WTC11 (cell line): ENCODE measurements around the gene MAP4K4. TPM values are rescaled to one million over a fixed set of nuclear protein-coding genes. Genes with fewer than 3 reads are reported as not detected.

ENCODE experiments used
- ATAC-seq: fragments of 200-7000 bp; cut with Tn5 transposase; 2 replicates; pipeline ENCODE4 v1.10.0; 2021; ENCODE audit warnings: mild to moderate bottlenecking, moderate library complexity
- CTCF ChIA-PET: fragments of 300-600 bp; sonication (Branson Sonifier 250); formaldehyde crosslinking; loops from one replicate; lab custom pipeline; 2021; ENCODE audit warnings: antibody characterized with exemption; lab: Charles Lee
- POLR2A ChIA-PET: fragments of 350-600 bp; sonication (Branson Sonifier 250); formaldehyde crosslinking; loops from one replicate; lab custom pipeline; 2021; ENCODE audit warnings: antibody characterized with exemption; lab: Charles Lee
- DNase-seq: peaks from one replicate; pipeline ENCODE4 v3.0.0; 2021; ENCODE audit warnings: low spot score
- H3K27ac Mint-ChIP-seq: 2 replicates; pipeline ENCODE4 v1.8.0; 2021; ENCODE audit warnings: mixed read lengths
- H3K27me3 Mint-ChIP-seq: 2 replicates; pipeline ENCODE4 v1.8.0; 2021; ENCODE audit warnings: low read depth, mild to moderate bottlenecking, moderate library complexity, mixed read lengths
- H3K36me3 Mint-ChIP-seq: 2 replicates; pipeline ENCODE4 v1.8.0; 2021; ENCODE audit warnings: mixed read lengths
- H3K4me1 Mint-ChIP-seq: 2 replicates; pipeline ENCODE4 v1.8.0; 2022; ENCODE audit warnings: mixed read lengths
- H3K4me3 Mint-ChIP-seq: 2 replicates; pipeline ENCODE4 v1.8.0; 2021; ENCODE audit warnings: mild to moderate bottlenecking, moderate library complexity, mixed read lengths
- H3K9me3 Mint-ChIP-seq: 2 replicates; pipeline ENCODE4 v1.8.0; 2021; ENCODE audit warnings: mixed read lengths
- EMX1 ChIP-seq: fragments of 250-450 bp; sonication (Bioruptor Pico); IDR thresholded peaks from 2 replicates; pipeline ENCODE4 v1.8.0; 2021; ENCODE audit warnings: mild to moderate bottlenecking
- ESRRA ChIP-seq: sonication (generic); formaldehyde crosslinking; IDR thresholded peaks from 2 replicates; pipeline ENCODE4 v1.8.1; 2022; ENCODE audit warnings: mild to moderate bottlenecking, missing genetic modification reagents, borderline replicate concordance
- ETV6 ChIP-seq: sonication (generic); formaldehyde crosslinking; IDR thresholded peaks from 2 replicates; pipeline ENCODE4 v1.8.1; 2022; ENCODE audit warnings: mild to moderate bottlenecking, missing genetic modification reagents
- GTF2I ChIP-seq: fragments of 250-450 bp; sonication (Bioruptor Pico); conservative IDR thresholded peaks from 2 replicates; pipeline ENCODE4 v1.4.0; 2021; ENCODE audit warnings: mild to moderate bottlenecking
- HMGA2 ChIP-seq: fragments of 250-450 bp; sonication (Bioruptor Pico); IDR thresholded peaks from 2 replicates; pipeline ENCODE4 v1.4.0; 2021; ENCODE audit warnings: mild to moderate bottlenecking, moderate library complexity
- IRF2 ChIP-seq: sonication (generic); formaldehyde crosslinking; IDR thresholded peaks from 2 replicates; pipeline ENCODE4 v1.8.0; 2022; ENCODE audit warnings: low read depth, missing genetic modification reagents, borderline replicate concordance
- MXD4 ChIP-seq: fragments of 250-450 bp; sonication (Bioruptor Pico); IDR thresholded peaks from 2 replicates; pipeline ENCODE4 v1.8.0; 2021; ENCODE audit warnings: mild to moderate bottlenecking, moderate library complexity, borderline replicate concordance
- OVOL2 ChIP-seq: fragments of 250-450 bp; sonication (Bioruptor Pico); IDR thresholded peaks from 2 replicates; pipeline ENCODE4 v1.9.0; 2021; ENCODE audit warnings: mild to moderate bottlenecking, borderline replicate concordance
- TEAD1 ChIP-seq: sonication (generic); formaldehyde crosslinking; IDR thresholded peaks from 2 replicates; pipeline ENCODE4 v1.8.0; 2022; ENCODE audit warnings: mild to moderate bottlenecking, missing genetic modification reagents
- ZNF219 ChIP-seq: sonication (generic); formaldehyde crosslinking; IDR thresholded peaks from 2 replicates; pipeline ENCODE4 v1.8.0; 2023; ENCODE audit warnings: missing genetic modification reagents, mild to moderate bottlenecking, borderline replicate concordance
- total RNA-seq: library from RNA; stranded (reverse); gene quantifications from 3 replicates; pipeline ENCODE4 v1.2.3, GENCODE V29; 2021
- TF ChIP-seq, protein P1 (sequence below): sonication (generic); formaldehyde crosslinking; IDR thresholded peaks from 2 replicates; pipeline ENCODE4 v1.8.0; 2023; ENCODE audit warnings: missing genetic modification reagents
- TF ChIP-seq, protein P2 (sequence below): sonication (generic); formaldehyde crosslinking; IDR thresholded peaks from 2 replicates; pipeline ENCODE4 v1.8.1; 2023; ENCODE audit warnings: mild to moderate bottlenecking, missing genetic modification reagents, moderate library complexity
- TF ChIP-seq, protein P3 (sequence below): fragments of 250-450 bp; sonication (Bioruptor Pico); conservative IDR thresholded peaks from 2 replicates; pipeline ENCODE4 v1.9.0; 2021; ENCODE audit warnings: mild to moderate bottlenecking
- TF ChIP-seq, protein P4 (sequence below): sonication (generic); formaldehyde crosslinking; IDR thresholded peaks from 2 replicates; pipeline ENCODE4 v1.8.0; 2023; ENCODE audit warnings: mild to moderate bottlenecking, missing genetic modification reagents
- TF ChIP-seq, protein P5 (sequence below): sonication (generic); formaldehyde crosslinking; IDR thresholded peaks from 2 replicates; pipeline ENCODE4 v1.8.0; 2022; ENCODE audit warnings: mild to moderate bottlenecking, missing genetic modification reagents
- TF ChIP-seq, protein P6 (sequence below): sonication (generic); formaldehyde crosslinking; conservative IDR thresholded peaks from 2 replicates; pipeline ENCODE4 v1.8.1; 2022; ENCODE audit warnings: mild to moderate bottlenecking, missing genetic modification reagents
- TF ChIP-seq, protein P7 (sequence below): fragments of 250-450 bp; sonication (Bioruptor Pico); IDR thresholded peaks from 2 replicates; pipeline ENCODE4 v1.8.0; 2021; ENCODE audit warnings: mild to moderate bottlenecking

The MAP4K4 gene
- total RNA-seq, 1 experiment from 2014 or later, result 112 TPM

DNA sequence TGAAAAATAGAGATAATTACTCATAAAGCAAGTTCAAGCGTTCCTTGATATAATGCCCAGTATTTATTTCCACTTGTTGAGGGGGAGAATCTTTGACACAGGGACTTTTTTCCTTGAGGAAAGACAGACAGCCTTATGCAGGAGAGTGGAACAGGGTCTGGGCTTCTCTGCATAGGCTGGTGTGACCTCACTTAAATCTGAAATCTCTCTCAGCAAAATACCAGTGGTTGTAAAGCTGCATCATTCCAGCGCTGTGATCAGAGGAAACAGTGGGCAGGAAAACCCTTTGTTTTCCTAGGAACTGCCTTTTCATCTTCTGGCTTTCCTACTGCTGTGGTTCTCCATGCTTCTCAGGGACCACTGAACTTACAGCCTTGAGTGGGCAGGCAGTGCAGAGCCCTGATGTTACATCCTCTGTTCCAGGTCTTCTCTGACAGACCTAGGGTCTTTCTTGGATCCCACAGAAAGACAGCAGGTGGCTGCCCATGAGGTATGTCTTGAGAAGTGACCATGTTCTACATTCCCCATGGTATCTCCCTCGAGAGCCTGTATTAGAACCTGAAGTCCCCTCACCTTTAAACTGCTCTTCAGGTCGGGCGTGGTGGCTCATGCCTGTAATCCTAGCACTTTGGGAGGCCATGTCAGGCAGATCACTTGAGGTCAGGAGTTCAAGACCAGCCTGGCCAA is 17.6 kb upstream of the MAP4K4 start:
- no peak for ATAC-seq
- POLR2A ChIA-PET, result no interaction called here
- Mint-ChIP-seq H3K27ac (no peak overlapping the region), H3K4me1 (no peaks in the 10 kb centered on the region), H3K27me3 (no peaks in the 10 kb centered on the region; the same call in 1 of the 2 replicates), H3K9me3 (peaks cover 7% of the 10 kb centered on the region; the same call in 1 of the 2 replicates), H3K36me3 (no peaks in the 10 kb centered on the region), H3K4me3 (no peak overlapping the region)
- TF ChIP-seq EMX1 (CRISPR knock-in tag), result no peak
- TF ChIP-seq, protein P1, sequence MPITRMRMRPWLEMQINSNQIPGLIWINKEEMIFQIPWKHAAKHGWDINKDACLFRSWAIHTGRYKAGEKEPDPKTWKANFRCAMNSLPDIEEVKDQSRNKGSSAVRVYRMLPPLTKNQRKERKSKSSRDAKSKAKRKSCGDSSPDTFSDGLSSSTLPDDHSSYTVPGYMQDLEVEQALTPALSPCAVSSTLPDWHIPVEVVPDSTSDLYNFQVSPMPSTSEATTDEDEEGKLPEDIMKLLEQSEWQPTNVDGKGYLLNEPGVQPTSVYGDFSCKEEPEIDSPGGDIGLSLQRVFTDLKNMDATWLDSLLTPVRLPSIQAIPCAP, result no peak
- TF ChIP-seq, protein P2, sequence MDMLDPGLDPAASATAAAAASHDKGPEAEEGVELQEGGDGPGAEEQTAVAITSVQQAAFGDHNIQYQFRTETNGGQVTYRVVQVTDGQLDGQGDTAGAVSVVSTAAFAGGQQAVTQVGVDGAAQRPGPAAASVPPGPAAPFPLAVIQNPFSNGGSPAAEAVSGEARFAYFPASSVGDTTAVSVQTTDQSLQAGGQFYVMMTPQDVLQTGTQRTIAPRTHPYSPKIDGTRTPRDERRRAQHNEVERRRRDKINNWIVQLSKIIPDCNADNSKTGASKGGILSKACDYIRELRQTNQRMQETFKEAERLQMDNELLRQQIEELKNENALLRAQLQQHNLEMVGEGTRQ, result no peak
- no peak for TF ChIP-seq ZNF219 (CRISPR knock-in tag)
- no peak for TF ChIP-seq ESRRA (CRISPR knock-in tag)
- no peak for TF ChIP-seq MXD4 (CRISPR knock-in tag)
- TF ChIP-seq, protein P3, sequence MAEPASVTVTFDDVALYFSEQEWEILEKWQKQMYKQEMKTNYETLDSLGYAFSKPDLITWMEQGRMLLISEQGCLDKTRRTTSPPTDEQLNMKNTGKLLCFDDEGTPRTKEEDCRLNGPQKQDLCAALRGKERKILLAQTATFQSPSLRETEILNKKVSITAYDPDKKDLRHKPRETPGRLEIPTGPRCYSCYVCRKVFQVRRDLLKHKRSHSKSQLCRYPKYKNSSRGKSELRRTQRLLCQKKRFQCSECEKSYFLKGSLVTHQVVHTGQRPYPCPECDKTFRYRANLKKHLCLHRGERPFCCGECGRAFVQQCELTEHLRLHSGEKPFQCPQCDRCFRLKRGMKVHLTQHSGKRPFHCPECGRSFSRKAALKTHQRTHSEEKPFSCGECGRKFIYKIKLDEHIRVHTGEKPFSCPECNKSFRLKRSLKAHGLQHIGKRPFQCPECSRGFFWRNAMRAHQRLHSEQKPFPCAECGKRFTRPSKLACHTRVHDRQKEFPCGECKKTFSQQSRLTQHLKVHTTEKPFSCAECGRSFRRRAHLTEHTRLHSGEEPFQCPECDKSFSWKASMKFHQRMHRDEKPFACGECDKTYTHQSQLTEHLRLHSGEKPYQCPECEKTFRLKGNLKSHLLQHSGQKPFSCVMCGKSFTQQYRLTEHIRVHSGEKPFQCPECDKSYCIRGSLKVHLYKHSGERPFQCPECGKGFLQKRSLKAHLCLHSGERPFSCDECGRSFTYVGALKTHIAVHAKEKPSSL (CRISPR knock-in tag), result no peak
- no peak for TF ChIP-seq IRF2
- TF ChIP-seq, protein P4, sequence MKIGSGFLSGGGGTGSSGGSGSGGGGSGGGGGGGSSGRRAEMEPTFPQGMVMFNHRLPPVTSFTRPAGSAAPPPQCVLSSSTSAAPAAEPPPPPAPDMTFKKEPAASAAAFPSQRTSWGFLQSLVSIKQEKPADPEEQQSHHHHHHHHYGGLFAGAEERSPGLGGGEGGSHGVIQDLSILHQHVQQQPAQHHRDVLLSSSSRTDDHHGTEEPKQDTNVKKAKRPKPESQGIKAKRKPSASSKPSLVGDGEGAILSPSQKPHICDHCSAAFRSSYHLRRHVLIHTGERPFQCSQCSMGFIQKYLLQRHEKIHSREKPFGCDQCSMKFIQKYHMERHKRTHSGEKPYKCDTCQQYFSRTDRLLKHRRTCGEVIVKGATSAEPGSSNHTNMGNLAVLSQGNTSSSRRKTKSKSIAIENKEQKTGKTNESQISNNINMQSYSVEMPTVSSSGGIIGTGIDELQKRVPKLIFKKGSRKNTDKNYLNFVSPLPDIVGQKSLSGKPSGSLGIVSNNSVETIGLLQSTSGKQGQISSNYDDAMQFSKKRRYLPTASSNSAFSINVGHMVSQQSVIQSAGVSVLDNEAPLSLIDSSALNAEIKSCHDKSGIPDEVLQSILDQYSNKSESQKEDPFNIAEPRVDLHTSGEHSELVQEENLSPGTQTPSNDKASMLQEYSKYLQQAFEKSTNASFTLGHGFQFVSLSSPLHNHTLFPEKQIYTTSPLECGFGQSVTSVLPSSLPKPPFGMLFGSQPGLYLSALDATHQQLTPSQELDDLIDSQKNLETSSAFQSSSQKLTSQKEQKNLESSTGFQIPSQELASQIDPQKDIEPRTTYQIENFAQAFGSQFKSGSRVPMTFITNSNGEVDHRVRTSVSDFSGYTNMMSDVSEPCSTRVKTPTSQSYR (CRISPR knock-in tag), result no peak
- TF ChIP-seq OVOL2 (CRISPR knock-in tag), result no peak
- TF ChIP-seq, protein P5, sequence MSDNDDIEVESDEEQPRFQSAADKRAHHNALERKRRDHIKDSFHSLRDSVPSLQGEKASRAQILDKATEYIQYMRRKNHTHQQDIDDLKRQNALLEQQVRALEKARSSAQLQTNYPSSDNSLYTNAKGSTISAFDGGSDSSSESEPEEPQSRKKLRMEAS (CRISPR knock-in tag), result no peak
- no peak for TF ChIP-seq HMGA2 (CRISPR knock-in tag)
- TF ChIP-seq, protein P6, sequence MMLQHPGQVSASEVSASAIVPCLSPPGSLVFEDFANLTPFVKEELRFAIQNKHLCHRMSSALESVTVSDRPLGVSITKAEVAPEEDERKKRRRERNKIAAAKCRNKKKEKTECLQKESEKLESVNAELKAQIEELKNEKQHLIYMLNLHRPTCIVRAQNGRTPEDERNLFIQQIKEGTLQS (CRISPR knock-in tag), result no peak
- CTCF ChIA-PET, result no interaction called here
- no peak for DNase-seq

DNA sequence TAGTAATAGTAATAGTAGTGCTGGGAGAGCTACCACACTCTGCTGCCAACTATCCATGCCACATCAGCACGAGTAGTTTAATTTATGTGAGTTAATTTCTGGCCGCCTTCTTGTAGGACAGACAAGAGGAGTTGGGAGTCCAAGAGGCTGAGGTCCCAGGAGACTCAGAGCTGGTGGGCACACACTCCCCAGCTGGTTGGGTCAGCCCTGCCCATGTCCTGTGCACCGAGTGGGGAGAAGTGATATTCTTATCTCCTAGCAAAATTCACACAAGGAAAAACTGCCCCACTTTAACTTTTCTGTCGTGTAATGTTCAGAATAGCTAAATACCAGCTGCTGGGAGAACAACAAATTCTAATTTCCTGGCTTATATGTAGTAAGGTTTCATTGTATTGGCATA is 15.2 kb upstream of the MAP4K4 start:
- no peak for DNase-seq
- H3K4me1 Mint-ChIP-seq, result no peaks in the 10 kb centered on the region
- no peaks in the 10 kb centered on the region; the same call in 1 of the 2 replicates for H3K27me3 Mint-ChIP-seq
- H3K36me3 Mint-ChIP-seq, result no peaks in the 10 kb centered on the region
- TF ChIP-seq, protein P7, sequence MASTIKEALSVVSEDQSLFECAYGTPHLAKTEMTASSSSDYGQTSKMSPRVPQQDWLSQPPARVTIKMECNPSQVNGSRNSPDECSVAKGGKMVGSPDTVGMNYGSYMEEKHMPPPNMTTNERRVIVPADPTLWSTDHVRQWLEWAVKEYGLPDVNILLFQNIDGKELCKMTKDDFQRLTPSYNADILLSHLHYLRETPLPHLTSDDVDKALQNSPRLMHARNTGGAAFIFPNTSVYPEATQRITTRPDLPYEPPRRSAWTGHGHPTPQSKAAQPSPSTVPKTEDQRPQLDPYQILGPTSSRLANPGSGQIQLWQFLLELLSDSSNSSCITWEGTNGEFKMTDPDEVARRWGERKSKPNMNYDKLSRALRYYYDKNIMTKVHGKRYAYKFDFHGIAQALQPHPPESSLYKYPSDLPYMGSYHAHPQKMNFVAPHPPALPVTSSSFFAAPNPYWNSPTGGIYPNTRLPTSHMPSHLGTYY, result no peak
- TF ChIP-seq TEAD1 (CRISPR knock-in tag) (no peak), ESRRA (CRISPR knock-in tag) (no peak), GTF2I (CRISPR knock-in tag) (no peak), ETV6 (no peak)
- ChIA-PET CTCF (interaction anchor here (1.1 kb wide), 1 partner anchor 340 kb away, joined by 3 read pairs; no protein-coding TSS in a partner anchor), POLR2A (no interaction called here)
- H3K9me3 Mint-ChIP-seq, result peaks cover 4% of the 10 kb centered on the region; the same call in 1 of the 2 replicates
- H3K4me3 Mint-ChIP-seq, result no peak overlapping the region
- H3K27ac Mint-ChIP-seq, result no peak overlapping the region
- ATAC-seq, result no peak
